RWPE1 (cell line): ENCODE results near the gene RPL32.
A peak's percentile ranks its signal among the peaks of the same experiment; 100 is the strongest.

Source experiments
- CTCF ChIA-PET: fragments of 350-600 bp; sonication (Branson Sonifier 250); formaldehyde crosslinking; extraction: SDS; loops from one replicate; lab custom pipeline; 2021; lab: Yijun Ruan, JAX
- POLR2A ChIA-PET: fragments of 400-600 bp; formaldehyde crosslinking; extraction: SDS; loops from one replicate; lab custom pipeline; 2020; ENCODE audit warnings: antibody characterized with exemption; ENCODE audit not compliant: low non-redundant PET; lab: Yijun Ruan, JAX
- DNase-seq: peaks from one replicate; pipeline ENCODE4 v3.0.0; 2012; ENCODE audit warnings: low spot score
- H3K27ac ChIP-seq: fragments of 450-650 bp; 2 replicates; pipeline ENCODE4 v1.5.1; 2017
- TF ChIP-seq, protein P1 (sequence below): fragments of 450-650 bp; conservative IDR thresholded peaks from 2 replicates; pipeline ENCODE4 v1.5.1; 2017; ENCODE audit warnings: low read depth, mild to moderate bottlenecking

The RPL32 gene

DNA sequence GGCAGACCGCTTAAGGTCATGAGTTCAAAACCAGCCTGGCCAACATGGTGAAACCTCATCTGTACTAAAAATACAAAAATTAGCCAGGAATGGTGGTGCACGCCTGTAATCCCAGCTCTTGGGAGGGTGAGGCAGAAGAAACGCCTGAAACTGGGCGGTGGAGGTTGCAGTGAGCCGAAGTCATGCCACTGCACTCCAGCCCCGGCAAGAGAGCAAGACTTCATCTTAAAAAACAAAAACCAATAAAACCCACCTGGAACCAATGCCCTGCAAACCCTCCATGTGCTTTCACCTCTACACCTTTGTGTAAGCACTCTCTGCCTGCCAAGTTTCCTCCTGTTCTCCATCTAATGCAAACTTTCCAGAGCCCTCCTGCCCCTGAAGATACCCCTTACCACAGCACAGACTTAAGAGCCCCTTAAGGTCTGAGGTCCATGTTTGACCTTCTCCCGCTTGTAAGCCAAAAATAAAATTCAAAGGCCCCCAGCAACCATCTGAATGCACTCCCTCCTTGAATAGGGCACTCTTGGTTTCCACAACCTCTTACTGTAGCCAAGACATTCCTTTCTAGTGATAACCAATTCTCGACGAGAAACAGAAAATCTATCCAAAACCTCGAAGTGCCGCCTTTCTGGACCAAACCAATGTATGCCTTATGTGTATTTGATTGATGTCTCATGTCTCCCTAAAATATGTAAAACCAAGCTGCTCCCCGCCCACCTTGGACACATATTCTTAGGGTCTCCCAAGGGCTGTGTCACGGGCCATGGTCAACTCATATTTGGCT, 3.0 kb downstream of the RPL32 start:
- ChIA-PET CTCF (no interaction called here), POLR2A (interaction anchor here (0.6 kb wide), 1 partner anchor 79 kb away, joined by 3 read pairs; no protein-coding TSS in a partner anchor)
- no peak for DNase-seq
- H3K27ac ChIP-seq: peak overlapping the region; percentile 52
- TF ChIP-seq, protein P1, sequence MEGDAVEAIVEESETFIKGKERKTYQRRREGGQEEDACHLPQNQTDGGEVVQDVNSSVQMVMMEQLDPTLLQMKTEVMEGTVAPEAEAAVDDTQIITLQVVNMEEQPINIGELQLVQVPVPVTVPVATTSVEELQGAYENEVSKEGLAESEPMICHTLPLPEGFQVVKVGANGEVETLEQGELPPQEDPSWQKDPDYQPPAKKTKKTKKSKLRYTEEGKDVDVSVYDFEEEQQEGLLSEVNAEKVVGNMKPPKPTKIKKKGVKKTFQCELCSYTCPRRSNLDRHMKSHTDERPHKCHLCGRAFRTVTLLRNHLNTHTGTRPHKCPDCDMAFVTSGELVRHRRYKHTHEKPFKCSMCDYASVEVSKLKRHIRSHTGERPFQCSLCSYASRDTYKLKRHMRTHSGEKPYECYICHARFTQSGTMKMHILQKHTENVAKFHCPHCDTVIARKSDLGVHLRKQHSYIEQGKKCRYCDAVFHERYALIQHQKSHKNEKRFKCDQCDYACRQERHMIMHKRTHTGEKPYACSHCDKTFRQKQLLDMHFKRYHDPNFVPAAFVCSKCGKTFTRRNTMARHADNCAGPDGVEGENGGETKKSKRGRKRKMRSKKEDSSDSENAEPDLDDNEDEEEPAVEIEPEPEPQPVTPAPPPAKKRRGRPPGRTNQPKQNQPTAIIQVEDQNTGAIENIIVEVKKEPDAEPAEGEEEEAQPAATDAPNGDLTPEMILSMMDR: no peak

DNA sequence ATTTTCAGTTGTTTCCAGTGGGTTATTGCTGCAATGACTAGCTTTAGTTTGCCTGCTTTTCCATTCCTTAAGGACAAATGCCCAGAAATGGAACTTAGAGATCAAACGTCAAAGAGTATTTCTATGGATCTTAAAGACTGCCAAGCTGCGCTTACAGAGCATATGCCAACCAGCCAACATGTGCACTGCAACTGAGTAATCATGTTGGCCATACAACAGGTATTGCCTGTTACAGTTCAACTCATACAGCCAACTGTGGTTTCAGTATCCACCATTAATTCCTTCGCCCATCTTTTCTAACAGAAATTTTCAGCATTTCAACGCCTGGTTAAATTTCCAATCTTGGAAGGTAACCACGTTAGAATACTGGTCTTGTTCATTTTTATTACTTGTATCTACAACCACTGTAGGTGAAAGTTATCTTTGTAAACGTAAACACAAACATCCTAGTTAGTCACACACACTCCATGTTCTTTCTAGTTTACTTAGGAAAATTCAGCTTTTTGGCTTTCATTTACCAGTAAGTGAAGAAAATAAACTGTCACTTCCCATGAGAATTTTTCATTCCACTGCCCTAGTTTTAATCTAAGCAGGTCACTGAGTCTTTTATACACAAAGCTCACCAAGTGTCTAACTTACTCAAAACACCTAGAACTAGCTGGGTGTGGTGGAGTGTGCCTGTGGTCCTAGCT, 3.9 kb downstream of the RPL32 start:
- no peak for DNase-seq
- TF ChIP-seq, protein P1: no peak
- POLR2A ChIA-PET: no interaction called here
- CTCF ChIA-PET: interaction anchor here (0.5 to 0.6 kb wide), 2 partner anchors 351 to 359 kb away, joined by 4 read pairs; no protein-coding TSS in a partner anchor
- peak overlapping the region; percentile 52 for H3K27ac ChIP-seq

DNA sequence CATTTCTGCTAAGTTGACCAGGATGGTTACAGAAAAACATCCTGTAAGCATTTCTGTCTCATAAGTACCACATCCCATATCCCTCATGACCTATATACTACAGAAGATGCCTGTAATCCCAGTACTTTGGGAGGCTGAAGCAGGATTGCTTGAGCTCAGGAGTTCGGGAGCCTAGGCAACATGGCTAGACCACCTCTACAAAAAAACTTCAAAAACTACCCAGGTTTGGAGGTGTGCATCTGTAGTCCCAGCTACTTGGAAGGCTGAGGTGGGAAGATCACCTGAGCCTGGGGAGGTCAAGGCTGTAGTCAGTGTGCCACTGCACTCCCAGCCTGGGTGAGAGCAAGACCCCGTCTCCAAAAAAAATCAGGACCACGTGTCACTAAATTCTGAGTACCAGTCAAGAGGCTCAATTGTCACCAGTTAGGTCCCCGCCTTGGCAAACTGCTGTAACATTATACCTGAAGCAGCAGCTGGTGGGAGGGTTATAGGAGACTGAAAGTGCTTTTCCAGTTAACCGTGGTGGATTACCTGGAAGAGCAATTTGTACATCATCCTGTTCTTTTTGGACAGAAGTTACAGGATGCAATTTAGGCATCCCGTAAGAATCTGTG, 6.2 kb downstream of the RPL32 start:
- H3K27ac ChIP-seq: no peak overlapping the region
- no peak for DNase-seq
- POLR2A ChIA-PET: no interaction called here

DNA sequence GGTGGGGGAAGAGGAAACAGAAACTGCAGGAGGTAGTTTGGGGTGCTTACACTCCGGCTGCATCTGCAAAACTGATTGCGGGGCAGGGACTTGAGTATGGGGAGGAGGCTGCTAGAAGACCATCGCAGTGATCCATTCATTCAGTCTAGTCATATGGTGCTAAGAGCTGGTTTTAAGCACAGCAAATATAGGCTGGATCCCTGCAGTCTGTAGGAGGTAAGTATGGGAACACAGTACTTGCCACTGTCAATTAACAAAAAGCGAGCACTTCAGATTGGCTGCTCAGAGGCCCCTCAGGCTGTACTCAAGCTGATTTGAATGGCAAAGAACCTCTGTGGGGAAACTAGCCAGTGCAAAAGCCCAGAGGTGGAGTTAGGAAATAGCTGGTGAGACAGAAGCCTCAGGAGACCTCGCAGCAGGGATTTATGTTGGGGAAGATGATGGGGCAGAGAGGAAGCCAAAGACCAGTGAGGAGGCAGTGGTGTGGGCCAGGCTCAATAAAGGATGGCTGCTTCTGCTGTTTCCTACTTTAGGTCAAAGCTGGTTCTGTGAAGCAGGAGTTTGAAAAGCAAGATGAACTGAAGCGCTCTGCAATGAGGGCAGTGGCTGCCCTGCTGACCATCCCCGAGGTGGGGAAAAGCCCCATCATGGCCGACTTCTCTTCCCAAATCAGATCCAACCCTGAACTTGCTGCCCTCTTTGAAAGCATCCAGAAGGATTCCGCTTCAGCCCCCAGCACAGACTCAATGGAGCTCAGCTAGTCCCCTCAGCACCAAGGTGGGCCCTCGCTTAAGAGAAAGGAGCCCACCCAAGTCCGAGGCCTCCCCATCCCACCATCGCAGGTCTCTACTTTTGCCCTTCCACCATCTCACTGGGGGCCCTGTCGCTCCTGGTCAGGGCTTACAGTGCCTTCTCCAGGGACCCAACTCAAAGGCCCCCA, 7.9 kb downstream of the RPL32 start:
- TF ChIP-seq, protein P1: no peak
- ChIA-PET CTCF (no interaction called here), POLR2A (interaction anchor here (0.6 kb wide), 1 partner anchor 80 kb away, joined by 4 read pairs; no protein-coding TSS in a partner anchor)
- no peak for DNase-seq
- peak overlapping the region; percentile 52 for H3K27ac ChIP-seq

More for the DNA sequence above, 6.2 kb downstream of the RPL32 start:
- CTCF ChIA-PET: interaction anchor here (0.7 kb wide), 1 partner anchor 1750 kb away, joined by 3 read pairs; no protein-coding TSS in a partner anchor
- TF ChIP-seq, protein P1: no peak

DNA sequence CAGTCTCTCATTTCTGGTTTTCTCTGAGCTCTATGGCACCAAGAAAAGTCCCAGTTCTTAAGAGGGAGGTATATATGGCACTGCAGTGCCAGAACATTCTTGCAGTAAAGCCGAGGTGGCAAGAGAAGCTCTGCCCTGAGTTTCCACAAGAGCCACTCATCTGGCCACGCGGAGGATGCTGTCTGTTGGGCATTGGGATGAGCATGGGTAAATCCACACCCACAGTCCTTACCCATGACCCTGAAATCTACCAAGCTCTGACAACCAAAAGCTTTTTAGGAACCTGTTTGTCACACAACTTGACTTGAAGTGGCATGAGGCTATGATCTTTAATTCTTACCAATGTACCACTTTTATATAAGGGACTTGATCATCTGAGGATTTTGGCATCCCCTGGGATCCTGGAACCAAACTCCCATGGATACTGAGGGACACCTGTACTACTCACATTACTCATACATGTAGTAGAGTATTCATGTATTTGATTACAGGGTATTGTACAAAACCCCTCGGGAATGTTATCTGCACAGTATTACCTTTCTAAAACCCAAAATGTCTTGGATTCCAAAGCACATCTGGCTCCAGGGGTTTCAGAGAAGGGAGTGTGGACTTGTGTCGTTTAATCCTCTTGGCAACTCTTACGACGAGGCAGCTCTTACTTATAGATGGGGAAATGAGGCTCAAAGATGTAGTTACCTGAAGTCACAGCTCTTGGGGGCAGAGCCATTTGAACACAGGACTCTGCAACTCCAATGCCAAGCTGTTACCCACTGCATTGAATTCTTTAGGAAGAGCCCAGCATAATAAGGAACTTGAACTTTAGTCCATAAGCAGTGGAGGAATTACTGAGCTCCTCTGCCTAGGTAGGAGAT, 8.8 kb downstream of the RPL32 start:
- TF ChIP-seq, protein P1: no peak
- ChIA-PET POLR2A (interaction anchor here (0.6 kb wide), 1 partner anchor 79 kb away, joined by 4 read pairs; no protein-coding TSS in a partner anchor), CTCF (no interaction called here)
- DNase-seq: no peak
- peak overlapping the region; percentile 52 for H3K27ac ChIP-seq
